Endothelial cell (in vitro differentiated cells): ENCODE results near the gene CCNYL1. TPM values are rescaled to one million over a fixed set of nuclear protein-coding genes. Genes with fewer than 3 reads are reported as not detected.
A peak's percentile ranks its signal among the peaks of the same experiment; 100 is the strongest.

Experiments used
- DNase-seq: peaks from one replicate; pipeline ENCODE4 v3.0.0; 2021; ENCODE audit warnings: low spot score
- H3K27ac Mint-ChIP-seq: one replicate; pipeline ENCODE4 v1.8.0; 2021; ENCODE audit warnings: mixed read lengths, inconsistent platforms; ENCODE audit not compliant: unreplicated experiment
- H3K27me3 Mint-ChIP-seq: one replicate; pipeline ENCODE4 v1.8.0; 2021; ENCODE audit warnings: mild to moderate bottlenecking, moderate library complexity, mixed read lengths, inconsistent platforms; ENCODE audit not compliant: unreplicated experiment
- H3K36me3 Mint-ChIP-seq: one replicate; pipeline ENCODE4 v1.8.0; 2021; ENCODE audit warnings: mild to moderate bottlenecking, low read depth, mixed read lengths, inconsistent platforms; ENCODE audit not compliant: unreplicated experiment
- H3K4me1 Mint-ChIP-seq: one replicate; pipeline ENCODE4 v1.8.0; 2021; ENCODE audit warnings: mild to moderate bottlenecking, mixed read lengths, inconsistent platforms; ENCODE audit not compliant: unreplicated experiment
- H3K4me3 Mint-ChIP-seq: one replicate; pipeline ENCODE4 v1.8.0; 2021; ENCODE audit warnings: mild to moderate bottlenecking, mixed read lengths, inconsistent platforms; ENCODE audit not compliant: unreplicated experiment
- H3K9me3 Mint-ChIP-seq: one replicate; pipeline ENCODE4 v1.8.0; 2021; ENCODE audit warnings: mixed read lengths, inconsistent platforms; ENCODE audit not compliant: unreplicated experiment
- total RNA-seq: library from RNA; stranded (reverse); fragmentation: NEBNext Ultra II Directional; extraction: Animal tissue kit (Norgen Biotek cat#: 25700); gene quantifications from one replicate; pipeline ENCODE4 v1.2.1, GENCODE V29; 2021; ENCODE audit not compliant: unreplicated experiment
- TF ChIP-seq, protein P1 (sequence below): fragments of 200-600 bp; sonication (generic); IDR thresholded peaks from one replicate; pipeline ENCODE4 v1.5.0; 2021; ENCODE audit warnings: antibody characterized with exemption; ENCODE audit not compliant: unreplicated experiment

Gene CCNYL1
- total RNA-seq, 1 donor from 2014 or later: 75.5 TPM

DNA sequence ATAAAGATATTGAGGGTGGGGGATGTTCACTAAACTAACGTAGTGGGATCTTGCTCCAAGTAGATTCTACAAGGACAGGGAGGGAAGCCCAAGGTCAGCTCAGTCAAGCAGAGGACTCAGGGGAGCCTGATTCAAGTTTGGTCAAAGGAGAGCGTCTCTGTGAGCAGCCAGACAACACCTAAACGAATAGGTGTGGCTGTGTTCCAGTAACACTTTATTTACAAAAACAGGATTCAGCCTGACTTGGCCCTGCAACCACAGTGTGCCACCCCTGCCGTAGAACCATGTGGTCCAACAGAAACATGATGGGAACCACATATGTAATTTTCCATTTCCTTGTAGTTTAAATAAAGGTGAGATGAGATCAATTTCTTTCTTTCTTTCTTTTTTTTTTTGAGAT is 76.4 kb downstream of the CCNYL1 start:
- Mint-ChIP-seq H3K36me3 (no peaks in the 10 kb centered on the region), H3K4me3 (no peak overlapping the region), H3K4me1 (peaks cover 8% of the 10 kb centered on the region), H3K9me3 (no peaks in the 10 kb centered on the region), H3K27ac (no peak overlapping the region), H3K27me3 (peaks cover 1% of the 10 kb centered on the region)
- DNase-seq: no peak
- TF ChIP-seq, protein P1, sequence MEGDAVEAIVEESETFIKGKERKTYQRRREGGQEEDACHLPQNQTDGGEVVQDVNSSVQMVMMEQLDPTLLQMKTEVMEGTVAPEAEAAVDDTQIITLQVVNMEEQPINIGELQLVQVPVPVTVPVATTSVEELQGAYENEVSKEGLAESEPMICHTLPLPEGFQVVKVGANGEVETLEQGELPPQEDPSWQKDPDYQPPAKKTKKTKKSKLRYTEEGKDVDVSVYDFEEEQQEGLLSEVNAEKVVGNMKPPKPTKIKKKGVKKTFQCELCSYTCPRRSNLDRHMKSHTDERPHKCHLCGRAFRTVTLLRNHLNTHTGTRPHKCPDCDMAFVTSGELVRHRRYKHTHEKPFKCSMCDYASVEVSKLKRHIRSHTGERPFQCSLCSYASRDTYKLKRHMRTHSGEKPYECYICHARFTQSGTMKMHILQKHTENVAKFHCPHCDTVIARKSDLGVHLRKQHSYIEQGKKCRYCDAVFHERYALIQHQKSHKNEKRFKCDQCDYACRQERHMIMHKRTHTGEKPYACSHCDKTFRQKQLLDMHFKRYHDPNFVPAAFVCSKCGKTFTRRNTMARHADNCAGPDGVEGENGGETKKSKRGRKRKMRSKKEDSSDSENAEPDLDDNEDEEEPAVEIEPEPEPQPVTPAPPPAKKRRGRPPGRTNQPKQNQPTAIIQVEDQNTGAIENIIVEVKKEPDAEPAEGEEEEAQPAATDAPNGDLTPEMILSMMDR: no peak

DNA sequence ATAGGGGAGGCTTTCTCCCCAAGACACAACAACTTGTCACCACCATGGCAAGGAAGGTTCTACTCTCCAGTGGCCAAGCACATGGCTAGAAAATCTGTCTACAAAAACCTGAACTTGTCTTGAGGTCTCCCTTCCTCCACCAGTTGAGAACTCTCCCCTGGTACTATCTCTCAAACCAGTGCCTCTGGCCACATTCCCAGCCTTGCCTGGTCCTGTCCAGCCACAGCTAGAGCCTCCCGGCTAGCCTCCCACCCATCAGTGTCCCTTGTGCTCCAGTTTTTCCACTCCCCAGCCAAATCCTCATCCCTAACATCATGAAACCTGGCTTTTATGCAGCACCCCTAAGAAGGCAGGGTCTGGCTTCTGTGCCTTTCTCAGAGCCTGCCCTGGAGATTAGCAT is 79.5 kb downstream of the CCNYL1 start:
- H3K27ac Mint-ChIP-seq: no peak overlapping the region
- TF ChIP-seq, protein P1: no peak

DNA sequence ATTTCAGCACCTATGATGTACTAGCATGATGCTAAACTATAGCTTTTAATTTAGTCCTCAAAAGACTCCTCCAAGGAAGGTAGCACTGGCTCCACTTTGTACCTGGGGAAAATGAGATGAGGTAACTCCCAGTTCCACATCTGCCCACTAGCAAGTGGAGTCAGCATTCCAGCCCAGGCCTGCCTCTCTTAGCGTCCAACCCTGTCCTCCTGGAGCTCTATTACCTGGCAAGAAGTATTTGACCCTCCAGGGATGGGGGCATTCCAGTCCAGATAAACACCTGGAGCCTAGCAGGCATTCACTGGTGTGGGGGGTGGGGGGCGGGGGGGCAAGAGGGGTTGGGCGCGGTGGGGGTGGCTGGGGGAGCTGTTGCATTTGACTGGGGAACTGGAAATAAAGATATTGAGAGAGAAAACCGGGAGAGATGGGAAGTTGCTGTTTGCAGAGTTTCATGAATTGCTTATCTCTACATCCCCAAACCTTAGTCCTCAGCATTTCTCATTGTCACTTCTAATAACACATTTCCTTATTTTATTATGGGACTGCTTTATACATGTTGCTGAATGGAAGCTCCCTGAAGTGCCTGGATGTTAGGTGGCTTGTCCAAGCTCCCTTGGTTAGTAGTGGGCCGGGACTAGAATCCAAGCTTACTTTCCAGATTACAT is 80.3 kb downstream of the CCNYL1 start:
- TF ChIP-seq, protein P1: no peak
- Mint-ChIP-seq H3K27ac (no peak overlapping the region), H3K4me1 (peaks cover 8% of the 10 kb centered on the region), H3K36me3 (no peaks in the 10 kb centered on the region), H3K9me3 (no peaks in the 10 kb centered on the region), H3K27me3 (peaks cover 1% of the 10 kb centered on the region), H3K4me3 (no peak overlapping the region)
- no peak for DNase-seq

More for the DNA sequence above, 79.5 kb downstream of the CCNYL1 start:
- Mint-ChIP-seq H3K36me3 (no peaks in the 10 kb centered on the region), H3K4me1 (peaks cover 8% of the 10 kb centered on the region), H3K4me3 (no peak overlapping the region), H3K9me3 (no peaks in the 10 kb centered on the region), H3K27me3 (peaks cover 1% of the 10 kb centered on the region)
- DNase-seq: no peak

DNA sequence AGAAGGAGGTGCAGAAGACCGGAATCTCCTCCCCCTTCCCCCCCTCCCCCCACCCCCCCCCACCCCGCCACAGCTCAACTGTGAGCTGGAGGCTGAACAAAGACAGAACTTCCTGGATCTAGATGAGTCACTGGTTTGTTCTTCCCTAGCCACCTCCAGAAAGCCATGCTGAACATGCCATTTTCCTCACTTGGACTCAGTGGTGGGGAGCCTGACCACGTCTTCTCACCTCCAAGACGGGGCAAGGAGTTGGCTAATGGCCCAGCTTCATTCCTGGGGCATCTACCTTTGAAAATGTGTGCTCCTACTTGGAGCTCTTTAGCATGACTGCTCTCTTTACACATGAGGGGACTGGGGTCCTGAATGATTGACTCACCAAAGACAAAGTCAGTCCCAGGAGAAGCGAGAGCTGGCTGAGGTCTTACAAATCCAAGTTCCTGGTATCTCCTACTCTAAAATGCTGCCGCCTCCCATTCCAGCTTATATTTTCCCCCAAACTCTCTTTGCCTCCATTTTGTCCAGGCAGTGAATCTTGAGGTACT is 80.9 kb downstream of the CCNYL1 start:
- no peaks in the 10 kb centered on the region for H3K36me3 Mint-ChIP-seq
- H3K27ac Mint-ChIP-seq: peak overlapping the region; percentile 92
- DNase-seq: no peak
- TF ChIP-seq, protein P1: no peak
- H3K4me3 Mint-ChIP-seq: no peak overlapping the region
- peaks cover 1% of the 10 kb centered on the region for H3K27me3 Mint-ChIP-seq
- peaks cover 8% of the 10 kb centered on the region for H3K4me1 Mint-ChIP-seq
- H3K9me3 Mint-ChIP-seq: no peaks in the 10 kb centered on the region

DNA sequence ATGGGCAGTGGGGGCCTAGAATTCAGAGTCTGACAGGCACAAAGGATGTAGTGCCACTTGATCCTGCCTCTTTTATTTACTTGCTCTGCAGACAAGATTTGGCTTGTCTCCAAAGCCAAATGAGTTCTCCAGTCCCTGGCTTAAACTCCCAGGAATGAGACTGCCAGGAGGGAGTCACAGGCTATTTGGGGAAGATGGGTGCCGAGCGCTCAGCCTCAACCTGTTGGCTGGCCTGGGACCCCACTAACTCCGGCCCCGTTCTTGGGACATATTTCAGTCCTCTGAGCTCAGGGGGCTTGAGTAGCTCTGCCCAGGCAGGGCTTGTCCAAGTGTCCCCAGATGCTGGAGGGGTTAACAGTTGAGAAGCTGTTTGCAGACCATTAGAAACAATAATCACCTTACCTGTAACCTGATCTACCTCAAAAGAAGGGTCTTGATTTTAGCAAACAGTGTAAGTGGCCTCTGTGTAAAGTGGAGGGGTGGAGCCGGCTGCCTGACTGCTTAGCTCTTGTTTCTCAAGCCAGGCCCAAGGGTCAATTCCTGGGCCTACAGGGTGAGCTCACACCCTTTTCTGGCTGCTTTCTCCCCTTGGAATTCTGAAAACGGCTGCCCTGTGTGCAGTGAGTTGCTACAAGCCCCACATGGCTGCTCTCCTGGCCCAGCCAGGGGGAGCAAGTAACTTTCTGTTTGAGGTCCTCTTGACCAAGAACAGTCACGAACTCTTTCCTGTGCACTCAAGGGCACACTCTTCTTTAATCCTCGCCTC is 85.3 kb downstream of the CCNYL1 start:
- Mint-ChIP-seq H3K9me3 (no peaks in the 10 kb centered on the region), H3K27me3 (no peaks in the 10 kb centered on the region), H3K27ac (no peak overlapping the region), H3K36me3 (no peaks in the 10 kb centered on the region), H3K4me1 (peaks cover 7% of the 10 kb centered on the region), H3K4me3 (no peak overlapping the region)
- TF ChIP-seq, protein P1: no peak
- no peak for DNase-seq
